T-cell (primary cell): Measurements from ENCODE around the gene USB1. TPM values are rescaled to one million over a fixed set of nuclear protein-coding genes. Genes with fewer than 3 reads are reported as not detected.

Experiments used
- ATAC-seq, 4 experiments: fragments of 200-7000 bp in 3 of 4; fragments of 150-1000 bp in 1 of 4; cut with Tn5 transposase; replicated peaks in 1 of 4; 1 replicate in 3 of 4; 2 replicates in 1 of 4; pipeline ENCODE4 v1.10.0; 2021; ENCODE audit warnings: moderate library complexity in 3 of 4, mild to moderate bottlenecking in 2 of 4, moderate number of reproducible peaks in 1 of 4
- CTCF ChIA-PET, 2 donors: fragments of 300-600 bp; sonication (Branson Sonifier 250); formaldehyde crosslinking; loops; one replicate each; lab custom pipeline; 2022; ENCODE audit warnings: antibody characterized with exemption in 2 of 2; lab: Charles Lee
- POLR2A ChIA-PET, 2 donors: fragments of 300-600 bp; sonication (Branson Sonifier 250); formaldehyde crosslinking; loops; one replicate each; lab custom pipeline; 2022; ENCODE audit warnings: antibody characterized with exemption in 2 of 2; lab: Charles Lee
- DNase-seq, 35 experiments: peaks; one replicate each; pipeline versions ENCODE4 v3.0.0 to v3.0.0-alpha.2; 2013 to 2023
- H3K27ac ChIP-seq: one replicate; pipeline ENCODE4 v1.5.1; 2013; ENCODE audit warnings: low read length
- H3K27me3 ChIP-seq, 2 experiments: replicated peaks in 1 of 2; 1 replicate in 1 of 2; 2 replicates in 1 of 2; pipeline versions ENCODE4 v1.6.1 to v1.7.0; 2013; ENCODE audit warnings: low read length in 1 of 2, mixed read lengths in 1 of 2; ENCODE audit not compliant: control insufficient read depth in 2 of 2, insufficient read depth in 2 of 2; ENCODE audit errors: extremely low read depth in 1 of 2
- H3K36me3 ChIP-seq, 2 donors: 1 replicate in 1 of 2; 2 replicates in 1 of 2; pipeline versions ENCODE4 v1.6.1 to v1.7.0; 2013; ENCODE audit warnings: low read length in 1 of 2; ENCODE audit not compliant: control insufficient read depth in 2 of 2, insufficient read depth in 1 of 2; ENCODE audit errors: extremely low read depth in 1 of 2
- H3K4me1 ChIP-seq, 2 experiments: 1 replicate in 1 of 2; 2 replicates in 1 of 2; pipeline versions ENCODE4 v1.6.1 to v1.7.0; 2013; ENCODE audit warnings: low read length in 2 of 2, mixed read lengths in 1 of 2; ENCODE audit not compliant: insufficient read depth in 2 of 2, control insufficient read depth in 1 of 2; ENCODE audit errors: extremely low read depth in 1 of 2
- H3K4me3 ChIP-seq, 2 donors: 1 replicate in 1 of 2; 2 replicates in 1 of 2; pipeline versions ENCODE4 v1.5.1 to v1.7.0; 2013; ENCODE audit warnings: mild to moderate bottlenecking in 2 of 2, low read length in 1 of 2, moderate library complexity in 1 of 2; ENCODE audit not compliant: control insufficient read depth in 1 of 2; ENCODE audit errors: extremely low read depth in 1 of 2
- H3K9me3 ChIP-seq: 2 replicates; pipeline ENCODE4 v1.7.0; 2013
- H3K27ac Mint-ChIP-seq, 2 donors: one replicate each; pipeline ENCODE4 v1.8.0; 2020 to 2021; ENCODE audit warnings: mild to moderate bottlenecking in 2 of 2, mixed read lengths in 2 of 2
- H3K27me3 Mint-ChIP-seq, 2 donors: one replicate each; pipeline ENCODE4 v1.8.0; 2021 to 2022; ENCODE audit warnings: mixed read lengths in 2 of 2
- H3K36me3 Mint-ChIP-seq: one replicate; pipeline ENCODE4 v1.8.0; 2021; ENCODE audit warnings: mixed read lengths
- H3K4me1 Mint-ChIP-seq, 3 donors: one replicate each; pipeline ENCODE4 v1.8.0; 2020 to 2022; ENCODE audit warnings: mixed read lengths in 3 of 3, mild to moderate bottlenecking in 1 of 3
- H3K4me3 Mint-ChIP-seq, 3 donors: one replicate each; pipeline ENCODE4 v1.8.0; 2020 to 2022; ENCODE audit warnings: mild to moderate bottlenecking in 3 of 3, mixed read lengths in 3 of 3, moderate library complexity in 3 of 3
- H3K9me3 Mint-ChIP-seq, 3 donors: one replicate each; pipeline ENCODE4 v1.8.0; 2020 to 2022; ENCODE audit warnings: mixed read lengths in 3 of 3
- WGBS: methylation state at CpG from one replicate; pipeline ENCODE4 v1.1.5; 2013; ENCODE audit warnings: missing lambda C conversion rate; ENCODE audit not compliant: insufficient coverage; 5-methylcytosine and 5-hydroxymethylcytosine counted together
- total RNA-seq, 35 experiments: library from RNA in 6 of 35; stranded (reverse) in 6 of 35; fragments of 120-200 nt in 1 of 35; gene quantifications; one replicate each; pipeline versions ENCODE4 v1.2.1 to v1.2.4 and lab custom pipeline; 2013 to 2026

Gene USB1
- total RNA-seq, 5 donors from 2014 or later (not counting 1 experiment from before 2014, with no cell fraction given): 31.7 to 44.2 (median 41.3) TPM

DNA sequence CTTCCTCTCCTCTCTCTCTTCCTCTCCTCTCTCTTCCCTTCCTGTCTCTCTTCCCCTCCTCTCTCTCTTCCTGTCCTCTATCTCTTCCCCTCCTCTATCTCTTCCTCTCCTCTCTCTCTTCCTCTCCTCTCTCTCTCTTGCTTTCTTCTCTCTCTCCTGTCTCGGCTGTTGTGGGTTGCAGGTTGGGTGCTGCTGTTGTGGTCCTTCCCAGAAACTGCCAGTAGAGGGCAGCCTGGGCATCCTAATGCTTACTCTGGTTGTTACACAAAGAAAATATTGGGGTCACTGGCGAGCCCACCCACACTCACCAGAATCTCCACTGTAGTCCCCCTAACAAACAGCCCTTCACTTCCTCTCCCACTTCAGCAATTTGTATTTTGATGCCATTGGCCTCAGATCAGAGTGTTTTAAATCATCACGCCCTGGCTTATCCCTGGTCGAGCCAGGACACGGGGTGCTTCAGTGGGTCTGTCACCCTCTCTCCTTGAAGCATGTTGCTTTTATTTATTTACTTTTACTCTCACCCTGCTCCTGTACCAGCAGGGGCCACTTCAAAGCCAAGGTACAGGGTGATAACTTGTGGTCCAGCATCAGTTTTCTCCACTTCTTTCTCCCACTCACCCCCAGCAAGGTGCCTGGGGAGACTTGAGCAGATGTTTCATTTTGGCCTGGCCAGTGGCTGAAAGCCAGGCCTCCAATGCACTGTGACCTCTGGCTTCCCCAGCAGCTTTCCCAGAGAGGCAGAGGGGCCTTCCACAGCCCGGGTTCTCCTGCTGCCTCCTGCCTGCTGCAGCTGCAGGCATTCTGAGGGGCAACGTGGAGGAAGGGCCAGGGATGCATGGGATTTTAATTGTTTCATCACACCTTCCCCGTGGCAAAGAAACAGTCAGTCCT, 19.7 kb downstream of the USB1 start:
- ChIA-PET CTCF (interaction anchor here in 1 of 2 donors (0.6 kb wide), 1 partner anchor 19 kb away, joined by 3 read pairs; no protein-coding TSS in a partner anchor), POLR2A (no interaction called here)
- Mint-ChIP-seq H3K4me3 (no peak overlapping the region), H3K27ac (peak overlapping the region; percentile 78 to 79), H3K36me3 (no peaks in the 10 kb centered on the region), H3K27me3 (peaks cover 0 to 4% of the 10 kb centered on the region in 2 donors), H3K4me1 (peaks cover 23 to 26% (median 24%) of the 10 kb centered on the region in 3 donors), H3K9me3 (no peaks in the 10 kb centered on the region)
- H3K4me3 ChIP-seq: no peak overlapping the region
- H3K9me3 ChIP-seq: no peaks in the 10 kb centered on the region
- peaks cover 2 to 29% of the 10 kb centered on the region in 2 experiments for H3K4me1 ChIP-seq
- H3K27ac ChIP-seq: peak overlapping the region; percentile 28
- 82% methylated on average over 5 of the region's 8 CpGs for WGBS
- peaks cover 4 to 22% of the 10 kb centered on the region in 2 donors for H3K36me3 ChIP-seq
- H3K27me3 ChIP-seq: peaks cover 0 to 10% of the 10 kb centered on the region in 2 experiments
- ATAC-seq: peak; percentile 57 to 67 (median 65)
- DNase-seq: peak in 34 of 35 experiments; percentile 26 to 79 (median 59)

GRCh38 chr16:58021661-58022551, 20.7 kb downstream of the USB1 start:
- ATAC-seq: no peak
- CTCF ChIA-PET: interaction anchor here (0.5 to 0.6 kb wide), 3 partner anchors 20 to 273 kb away, joined by 3 read pairs; no protein-coding TSS in a partner anchor

DNA sequence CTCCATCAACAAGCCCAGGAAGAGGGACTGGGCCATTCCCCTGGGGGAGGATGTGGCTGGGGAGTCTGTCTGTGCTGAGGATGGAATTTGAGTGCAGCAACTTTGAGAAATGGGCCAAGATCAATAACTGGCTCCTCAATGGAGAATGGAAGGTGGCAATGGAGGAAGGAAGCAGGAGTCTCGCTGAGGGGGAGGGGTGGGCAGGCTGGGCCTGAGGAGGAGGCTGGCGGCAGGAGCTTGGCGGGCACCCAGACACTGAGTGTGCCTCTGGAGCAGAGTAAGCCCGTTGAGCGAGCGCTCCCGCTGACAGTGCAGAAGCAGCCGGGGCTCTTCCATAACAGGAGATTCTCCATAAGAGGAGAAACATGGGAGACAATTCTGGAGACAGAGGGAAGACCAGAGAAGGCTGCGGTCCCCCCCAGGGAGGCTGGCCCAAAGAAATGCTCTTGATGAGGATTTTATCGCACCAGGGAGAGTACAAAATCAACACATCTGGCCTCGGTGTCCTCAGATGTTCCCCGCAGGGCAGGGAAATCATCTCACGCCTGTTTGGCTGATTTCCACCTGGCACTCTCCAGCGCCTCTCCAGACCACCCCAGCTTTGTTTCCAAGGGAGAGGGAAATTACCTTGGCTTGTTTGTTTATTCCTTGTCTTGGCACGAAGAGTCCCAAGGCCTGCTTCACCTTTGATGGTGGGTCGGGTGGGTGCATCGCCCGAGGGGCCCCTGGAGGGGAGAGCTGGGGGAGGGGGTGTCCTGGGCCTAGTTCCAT, 21.6 kb downstream of the USB1 start:
- H3K36me3 ChIP-seq: peaks cover 0 to 10% of the 10 kb centered on the region in 2 donors
- no peak overlapping the region for H3K27ac Mint-ChIP-seq
- H3K9me3 Mint-ChIP-seq: no peaks in the 10 kb centered on the region
- ChIA-PET POLR2A (interaction anchor here in 1 of 2 donors (0.5 kb wide), 1 partner anchor 61 kb away, joined by 3 read pairs; no protein-coding TSS in a partner anchor), CTCF (interaction anchor here (1.1 to 1.5 kb wide), 2 partner anchors 11 to 98 kb away, joined by 3 read pairs; no protein-coding TSS in a partner anchor)
- H3K27me3 Mint-ChIP-seq: peaks cover 0 to 4% of the 10 kb centered on the region in 2 donors
- peak overlapping the region in 1 of 3 donors; percentile 22 for H3K4me3 Mint-ChIP-seq
- peaks cover 0 to 26% of the 10 kb centered on the region in 2 experiments for H3K27me3 ChIP-seq
- 67% methylated on average over 1 of the region's 18 CpGs for WGBS
- peaks cover 23 to 26% (median 24%) of the 10 kb centered on the region in 3 donors for H3K4me1 Mint-ChIP-seq
- no peak for ATAC-seq
- H3K4me1 ChIP-seq: peaks cover 2 to 42% of the 10 kb centered on the region in 2 experiments
- H3K27ac ChIP-seq: no peak overlapping the region
- H3K36me3 Mint-ChIP-seq: no peaks in the 10 kb centered on the region
- no peaks in the 10 kb centered on the region for H3K9me3 ChIP-seq
- no peak for DNase-seq
- no peak overlapping the region for H3K4me3 ChIP-seq

More at GRCh38 chr16:58021661-58022551, 20.7 kb downstream of the USB1 start:
- peaks cover 0 to 16% of the 10 kb centered on the region in 2 donors for H3K36me3 ChIP-seq
- Mint-ChIP-seq H3K27ac (peak overlapping the region in 1 of 2 donors; percentile 31), H3K4me1 (peaks cover 23 to 26% (median 24%) of the 10 kb centered on the region in 3 donors), H3K4me3 (peak overlapping the region in 1 of 3 donors; percentile 22), H3K36me3 (no peaks in the 10 kb centered on the region), H3K27me3 (peaks cover 0 to 4% of the 10 kb centered on the region in 2 donors), H3K9me3 (no peaks in the 10 kb centered on the region)
- no peak overlapping the region for H3K27ac ChIP-seq
- no peak overlapping the region for H3K4me3 ChIP-seq
- H3K9me3 ChIP-seq: no peaks in the 10 kb centered on the region
- peaks cover 2 to 36% of the 10 kb centered on the region in 2 experiments for H3K4me1 ChIP-seq
- H3K27me3 ChIP-seq: peaks cover 0 to 17% of the 10 kb centered on the region in 2 experiments
- no peak for DNase-seq
- POLR2A ChIA-PET: no interaction called here
- WGBS: 94% methylated on average over 6 of the region's 8 CpGs

- Histone ChIP-seq H3K9me3 (no peaks in the 10 kb centered on the region), H3K4me3 (peak overlapping the region; percentile 72 to 87), H3K27ac (no peak overlapping the region), H3K4me1 (peaks cover 2 to 41% of the 10 kb centered on the region in 2 experiments), H3K27me3 (peaks cover 0 to 37% of the 10 kb centered on the region in 2 experiments), H3K36me3 (no peaks in the 10 kb centered on the region)
- H3K36me3 Mint-ChIP-seq: no peaks in the 10 kb centered on the region
- ATAC-seq (peak in 2 of 4 experiments; percentile 12 to 16), DNase-seq (peak in 11 of 35 experiments; percentile 8 to 48 (median 21))
- POLR2A ChIA-PET: interaction anchor here (0.5 to 1.0 kb wide), 6 partner anchors 103 to 1574 kb away, joined by 3 to 8 read pairs (median 6); partner anchors contain the start of genes CFAP20 (in 1 of the 2), KATNB1 (in 1 of the 2) and NUDT21 (in 1 of the 2)
- WGBS: 19% methylated on average over 44 of the region's 57 CpGs
- H3K4me3 Mint-ChIP-seq: peak overlapping the region; percentile 89 to 91 (median 90)
- H3K4me1 Mint-ChIP-seq: peaks cover 23 to 29% (median 24%) of the 10 kb centered on the region in 3 donors
- peaks cover 4 to 12% of the 10 kb centered on the region in 2 donors for H3K27me3 Mint-ChIP-seq
- H3K27ac Mint-ChIP-seq: peak overlapping the region; percentile 76 to 89
- no peaks in the 10 kb centered on the region for H3K9me3 Mint-ChIP-seq
- CTCF ChIA-PET: interaction anchor here (0.5 to 1.1 kb wide), 6 partner anchors 27 to 463 kb away, joined by 3 to 5 read pairs (median 4); no protein-coding TSS in a partner anchor
Measured at GRCh38 chr16:58024486-58025350, 23.5 kb downstream of the USB1 start.
